Retina (tissue), 1 donor: ENCODE data around the gene FOXN1.

Source experiments
- DNase-seq: peaks from one replicate; pipeline ENCODE4 v3.0.0-alpha.2; 2016

FOXN1 gene

DNA sequence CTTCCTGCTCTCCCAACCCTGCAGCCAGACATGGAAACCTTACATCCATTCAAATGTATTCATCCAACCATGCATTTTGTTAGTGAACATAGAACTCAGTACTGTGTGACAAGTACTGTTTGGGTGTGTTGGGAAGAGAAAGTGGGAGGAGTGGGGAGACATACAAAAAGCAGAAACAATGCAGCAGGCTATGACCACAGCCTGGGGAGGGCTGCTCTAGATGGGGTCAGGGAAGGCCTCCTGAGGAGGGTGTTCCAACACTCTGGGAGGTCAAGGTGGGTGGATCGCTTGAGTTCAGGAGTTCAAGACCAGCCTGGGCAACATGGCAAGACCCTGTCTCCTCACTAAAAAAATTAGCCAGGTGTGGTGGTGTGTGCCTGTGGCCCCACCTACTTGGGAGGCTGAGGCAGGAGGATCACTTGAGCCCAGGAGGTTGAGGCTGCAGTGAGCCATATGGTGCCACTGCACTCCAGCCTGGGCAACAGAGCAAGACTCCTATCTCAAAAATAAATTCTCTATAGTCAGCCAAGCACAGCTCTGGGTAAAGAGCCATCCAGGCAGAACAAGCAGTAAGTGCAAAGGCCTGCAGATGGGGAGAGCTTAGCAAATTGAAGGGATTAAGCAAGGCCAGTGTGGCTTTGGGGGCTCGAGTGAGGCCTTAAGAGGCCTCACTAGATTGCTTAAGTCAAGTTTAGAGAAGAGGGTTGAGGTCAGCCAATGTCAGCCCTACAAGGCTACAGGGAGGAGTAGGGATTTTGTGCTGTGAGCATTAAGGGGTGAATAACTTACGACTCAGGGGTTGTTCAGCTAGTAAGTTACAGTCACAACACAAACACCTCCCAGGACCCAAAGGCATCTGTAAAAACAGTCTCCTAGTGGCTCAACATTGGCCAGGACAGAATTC lies 27.2 kb upstream of the FOXN1 start:
- DNase-seq: no peak

DNA sequence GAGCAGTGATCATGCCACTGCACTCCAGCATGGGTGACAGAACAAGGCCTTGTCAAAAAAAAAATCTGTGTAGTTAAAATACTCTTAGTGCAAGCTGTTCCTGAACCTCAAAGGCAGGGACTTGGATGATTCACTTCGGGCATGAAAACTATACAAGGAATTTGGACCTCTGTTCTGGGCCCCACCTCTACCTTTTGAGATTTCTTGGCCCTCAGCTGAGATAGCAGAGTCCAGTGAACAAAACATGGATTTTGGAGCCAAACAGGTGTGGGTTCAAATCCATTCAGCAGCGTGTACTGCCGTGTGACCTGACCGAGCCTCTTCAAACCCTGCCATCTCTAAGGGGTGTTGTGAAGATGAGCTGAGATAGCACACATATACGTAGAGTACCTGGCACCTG lies 25.9 kb upstream of the FOXN1 start:
- no peak for DNase-seq

DNA sequence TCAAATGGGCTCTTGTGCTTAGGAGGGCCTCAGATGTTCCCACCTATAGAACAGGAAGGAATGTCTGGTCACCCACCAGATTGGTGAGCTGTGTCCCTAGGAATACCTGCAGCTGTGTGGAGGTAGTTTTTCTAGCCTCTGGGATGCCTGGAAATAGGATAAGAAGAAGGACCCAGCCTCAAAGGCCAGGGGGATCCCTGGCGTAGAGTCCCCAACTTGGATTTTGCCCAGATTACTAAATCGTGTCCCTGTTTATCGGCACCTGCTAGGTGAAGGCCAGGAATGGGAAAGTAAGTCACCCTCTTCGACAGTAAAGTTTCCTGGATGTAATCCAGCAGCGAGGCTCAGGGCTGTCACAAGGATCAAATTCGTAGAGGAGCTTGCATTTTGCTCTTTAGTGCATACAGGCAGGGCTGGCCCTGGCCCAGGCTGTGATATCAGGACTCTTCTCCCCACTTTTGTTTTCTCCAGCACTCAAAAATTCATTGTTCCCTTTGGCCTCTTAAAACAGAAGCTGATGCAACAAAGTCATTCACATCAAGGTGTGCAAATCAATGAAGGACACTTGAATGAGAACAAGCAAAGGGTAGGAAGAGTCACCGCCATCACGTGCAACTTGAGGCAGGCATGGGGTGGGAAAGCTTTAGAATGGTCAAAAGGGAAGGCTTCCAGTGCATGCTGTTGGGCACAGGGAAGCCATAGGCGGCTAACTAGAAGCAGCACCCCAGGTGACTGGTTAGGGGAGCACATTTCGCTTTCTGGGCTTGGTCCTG lies 25.2 kb upstream of the FOXN1 start:
- DNase-seq: no peak

DNA sequence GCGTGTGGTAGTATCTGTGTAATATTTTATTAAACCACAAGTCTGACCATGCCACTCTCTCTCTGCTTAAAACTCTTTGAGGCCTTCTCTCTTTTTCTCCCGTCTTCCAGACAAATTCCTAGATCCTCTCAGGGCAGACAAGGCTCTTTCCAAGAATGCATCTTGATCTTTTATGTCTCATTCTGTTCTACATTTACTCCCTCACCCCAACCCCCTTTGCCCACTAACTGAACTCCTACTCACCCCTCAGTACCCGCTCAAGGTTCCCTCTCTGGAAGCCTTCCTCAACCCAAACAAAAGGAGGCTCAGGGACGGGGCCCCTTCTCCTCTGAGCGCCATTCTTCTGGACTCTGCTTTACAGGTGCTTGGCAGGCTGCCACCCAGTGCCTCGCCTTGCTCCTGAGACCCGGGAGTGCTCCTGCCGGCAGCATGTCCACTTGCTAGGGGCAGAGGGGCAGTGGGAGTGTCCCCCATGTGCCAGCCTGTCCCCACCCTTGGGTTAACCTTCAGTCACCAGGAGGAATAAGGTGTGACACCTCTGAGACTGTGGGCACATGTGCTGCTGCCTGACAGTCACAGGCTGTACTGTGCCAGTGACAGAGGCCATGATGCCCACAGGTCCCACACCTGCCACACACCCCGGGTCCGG lies 23.5 kb upstream of the FOXN1 start:
- no peak for DNase-seq

DNA sequence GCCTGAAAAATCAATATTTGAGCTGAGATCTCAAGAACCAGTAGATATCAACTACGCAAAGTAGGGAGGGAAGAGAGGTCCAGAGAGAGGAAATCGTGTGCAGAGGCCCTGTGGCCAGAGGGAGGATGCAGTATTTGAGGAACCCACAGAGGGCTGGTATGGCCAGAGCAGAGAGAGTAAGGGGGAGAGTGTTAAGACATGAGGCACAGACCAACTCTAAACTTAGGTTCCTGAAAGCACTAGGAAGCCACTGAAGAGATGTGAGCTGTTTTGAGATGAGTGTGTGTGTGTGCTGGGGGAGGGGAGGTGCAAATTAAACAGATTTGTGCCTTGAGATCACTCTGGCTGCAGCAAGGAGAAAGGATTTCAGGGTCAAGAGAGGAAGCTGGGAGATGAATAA lies 21.9 kb upstream of the FOXN1 start:
- no peak for DNase-seq

DNA sequence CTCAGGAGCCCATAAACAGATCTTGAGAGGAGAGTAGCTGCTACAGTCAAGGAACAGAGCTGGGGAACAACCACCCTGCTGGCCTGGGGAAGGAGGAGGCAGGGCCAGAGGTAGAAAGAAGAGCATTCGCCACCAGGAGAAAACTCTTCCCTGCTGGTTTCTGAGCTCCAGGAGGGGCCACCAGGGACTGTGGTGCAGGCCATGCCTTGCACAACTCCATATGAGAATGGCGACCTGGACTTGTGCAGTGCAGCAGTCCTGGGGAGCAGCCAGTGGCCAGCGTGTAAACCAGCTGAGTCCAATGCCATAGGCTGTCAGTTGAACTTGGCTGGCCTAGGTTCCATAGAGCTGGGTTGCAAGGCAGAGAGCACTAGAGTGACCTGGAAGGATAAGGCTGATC lies 21.1 kb upstream of the FOXN1 start:
- DNase-seq: no peak

DNA sequence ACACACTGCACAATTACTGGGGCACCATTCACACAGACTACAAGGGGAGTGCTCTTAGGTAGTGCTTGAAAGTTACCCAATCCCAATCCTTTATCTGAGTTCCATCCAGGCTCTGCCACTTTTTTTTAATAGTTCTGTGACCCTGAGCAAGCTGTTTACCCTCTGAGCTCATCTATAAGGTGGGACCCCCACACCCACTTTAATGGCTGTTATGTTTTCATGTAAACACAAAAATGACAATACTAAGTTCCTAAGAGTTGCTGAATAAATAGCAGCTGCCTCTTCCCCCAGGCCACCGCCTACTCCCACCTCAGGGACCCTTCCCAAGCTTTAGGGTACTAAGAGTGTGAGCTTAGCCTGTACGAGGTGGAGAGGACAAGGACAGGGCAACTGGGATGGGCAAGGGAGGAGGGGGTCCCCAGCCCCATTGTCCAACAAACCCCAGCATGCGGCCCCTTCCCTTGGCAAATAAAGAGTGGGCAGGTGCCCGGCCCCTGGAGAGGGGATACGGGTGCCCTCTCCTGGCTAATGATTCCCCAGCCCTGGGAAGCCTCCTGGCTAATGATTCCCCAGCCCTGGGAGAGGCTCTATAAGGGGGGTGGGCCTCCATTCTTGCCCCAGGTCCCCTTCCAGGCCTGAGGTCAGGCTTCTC lies 18.1 kb upstream of the FOXN1 start:
- DNase-seq: no peak

DNA sequence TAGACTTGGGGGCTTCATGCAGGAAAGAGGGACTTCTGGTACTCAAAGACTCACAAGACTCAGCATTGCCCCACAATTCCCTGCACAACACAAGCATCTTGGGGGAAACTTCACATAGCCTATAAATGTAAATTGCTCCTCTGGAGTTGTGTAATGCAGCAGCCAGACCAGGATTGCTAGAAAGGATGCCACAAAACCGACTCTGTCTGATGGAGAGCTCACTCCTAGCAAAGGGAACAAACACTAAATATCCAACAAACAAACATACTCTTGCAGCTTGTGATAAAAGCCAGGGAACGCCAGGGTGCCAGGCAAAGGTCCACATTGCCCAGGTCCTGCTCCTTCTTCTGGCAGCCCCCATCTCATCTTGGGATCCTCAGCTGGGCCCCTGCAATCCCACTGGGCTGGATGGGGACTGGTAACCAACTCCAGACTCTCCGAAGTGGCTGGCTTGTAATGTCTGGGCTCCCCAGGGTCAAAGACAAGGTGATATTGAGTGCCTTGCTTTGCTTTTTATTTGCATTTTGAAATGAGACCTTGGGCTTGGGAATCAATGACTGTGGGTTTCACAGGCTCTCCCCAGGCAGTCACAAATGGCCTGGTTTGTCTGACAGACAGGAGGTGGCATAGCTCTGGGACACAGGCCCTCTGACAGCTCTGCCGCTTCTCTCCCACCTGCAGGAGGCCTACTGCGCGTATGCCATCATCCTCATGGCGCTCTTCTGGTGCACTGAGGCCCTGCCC lies 17.4 kb upstream of the FOXN1 start:
- DNase-seq: no peak

DNA sequence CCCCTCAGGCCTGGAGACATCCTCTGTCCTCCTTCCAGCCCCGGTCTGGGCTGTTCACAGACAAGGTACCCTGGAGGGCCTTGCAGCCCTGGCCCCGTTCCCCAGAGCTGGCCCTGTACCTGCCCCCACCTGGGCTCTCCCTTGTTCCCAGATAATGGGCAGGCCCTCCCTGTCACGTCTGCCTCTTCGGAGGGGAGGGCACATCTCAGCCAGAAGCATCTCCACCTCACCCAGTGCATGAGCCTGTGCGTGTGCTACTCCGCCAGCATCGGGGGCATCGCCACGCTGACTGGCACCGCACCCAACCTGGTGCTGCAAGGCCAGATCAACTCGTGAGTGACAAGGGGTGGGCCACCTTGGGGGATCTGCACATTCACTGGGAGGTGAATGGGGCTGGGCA lies 14.9 kb upstream of the FOXN1 start:
- DNase-seq: no peak

DNA sequence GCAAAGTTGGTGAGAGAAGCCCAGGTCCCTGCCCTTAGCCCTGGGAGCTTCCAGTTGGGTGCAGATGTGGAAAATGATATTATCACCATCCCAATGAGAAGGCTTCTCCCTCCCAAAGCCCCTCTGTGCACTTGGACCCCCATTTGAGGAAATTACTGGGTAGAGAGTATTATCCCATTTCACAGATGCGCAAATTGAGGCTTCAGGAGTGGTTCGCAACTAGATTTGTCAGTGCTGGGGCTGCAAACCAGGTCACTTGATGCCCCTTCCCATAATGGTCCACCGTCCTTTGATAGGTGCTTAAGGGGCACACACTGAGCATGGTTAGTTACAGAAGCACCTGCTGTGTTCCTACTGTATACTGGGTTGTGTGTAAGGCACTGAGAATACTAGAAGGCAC lies 14.3 kb upstream of the FOXN1 start:
- no peak for DNase-seq

DNA sequence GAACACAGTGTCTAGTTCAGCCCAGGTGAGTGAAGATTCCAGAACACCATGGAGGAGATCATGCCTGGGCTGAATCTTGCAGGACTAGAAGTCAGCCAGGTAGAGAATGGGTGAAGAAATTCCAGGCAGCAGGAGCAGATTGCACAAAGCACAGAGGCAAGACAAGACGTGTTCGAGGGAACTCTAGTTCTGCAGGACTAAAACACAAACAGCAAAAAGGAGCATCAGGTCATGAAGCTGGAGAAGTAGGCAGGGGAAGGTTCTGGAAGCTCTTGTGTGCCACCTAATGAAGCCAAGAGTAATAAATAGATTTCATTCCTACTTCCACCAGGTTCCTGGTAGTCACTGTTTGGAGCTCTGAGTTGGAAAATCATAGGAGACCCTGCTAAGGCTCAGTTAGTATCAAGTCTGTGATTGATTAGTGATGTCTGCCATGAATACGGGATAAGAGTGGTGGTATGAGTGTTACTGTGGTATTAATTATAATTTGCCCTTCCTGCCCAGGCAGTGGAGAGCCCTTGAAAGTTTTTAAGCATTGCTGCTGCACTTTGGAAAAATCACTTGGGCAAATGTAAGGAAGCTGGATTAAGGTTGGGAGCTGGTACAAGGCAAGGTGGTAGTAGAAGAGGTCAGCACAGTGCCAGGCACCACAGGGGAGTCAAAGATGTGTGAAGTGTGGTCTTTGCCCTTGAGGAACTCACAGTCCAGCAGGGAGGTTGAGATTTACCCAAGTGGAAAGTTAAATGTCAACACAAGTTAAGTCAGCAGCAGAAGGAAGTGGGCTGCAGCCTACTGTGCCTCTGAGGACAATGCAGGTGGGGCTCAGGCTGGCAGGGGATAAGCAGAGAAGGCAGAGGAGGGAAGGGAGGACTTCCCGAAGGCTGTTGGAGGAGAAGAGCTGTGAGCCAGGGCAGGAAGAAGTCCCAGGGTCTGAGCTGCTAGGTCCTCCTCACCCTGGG lies 13.5 kb upstream of the FOXN1 start:
- DNase-seq: no peak

DNA sequence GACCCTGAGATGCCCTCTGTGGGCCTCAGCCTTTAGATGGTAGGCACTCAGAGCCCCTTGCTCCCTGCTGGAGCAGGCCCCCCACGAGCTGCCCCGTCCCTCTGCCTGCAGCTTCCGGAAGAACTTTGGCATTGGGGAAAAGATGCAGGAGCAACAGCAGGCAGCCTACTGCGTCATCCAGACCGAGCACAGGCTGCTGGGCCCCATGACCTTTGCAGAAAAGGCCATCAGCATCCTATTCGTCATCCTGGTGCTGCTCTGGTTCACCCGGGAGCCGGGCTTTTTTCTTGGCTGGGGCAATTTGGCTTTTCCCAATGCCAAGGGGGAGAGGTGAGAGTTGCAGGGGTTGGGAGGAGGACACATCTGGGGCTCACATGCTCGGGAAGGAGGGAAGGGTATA lies 12.7 kb upstream of the FOXN1 start:
- DNase-seq: peak; percentile 20

DNA sequence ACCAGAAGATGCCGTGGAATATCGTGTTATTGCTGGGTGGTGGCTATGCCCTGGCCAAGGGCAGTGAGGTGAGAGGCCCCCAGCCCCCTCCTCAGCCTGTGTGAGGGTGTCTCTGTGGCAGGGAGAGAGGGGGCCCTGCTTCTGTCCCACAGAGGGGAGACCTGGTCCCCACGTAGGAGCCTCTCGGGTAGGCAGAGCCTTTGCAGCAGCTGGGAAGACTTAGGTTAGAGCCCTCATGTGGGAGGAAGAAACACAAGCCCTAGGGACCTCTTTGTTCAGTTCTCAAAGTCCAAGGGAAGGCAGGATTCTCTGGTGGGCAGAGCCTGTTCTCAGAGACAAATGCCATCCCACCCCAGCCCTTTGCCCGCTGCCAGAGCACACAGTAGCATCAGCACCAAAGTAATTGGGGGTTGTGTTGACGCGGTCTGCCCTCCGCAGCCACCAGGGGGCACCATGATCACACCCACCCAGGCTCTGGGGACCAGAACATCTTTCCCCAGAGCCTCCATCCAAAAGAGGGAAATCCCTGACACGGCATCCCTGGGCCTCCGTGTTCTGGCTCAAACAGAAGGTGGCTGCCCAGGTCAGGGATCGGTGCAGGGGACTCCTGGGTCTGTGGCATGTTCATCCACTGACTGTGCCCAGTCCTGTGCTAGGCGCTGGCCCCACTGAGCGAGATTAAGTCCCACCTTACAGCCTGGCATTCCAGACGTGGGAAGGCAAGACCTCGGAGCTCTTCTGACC lies 11.5 kb upstream of the FOXN1 start:
- peak; percentile 87 for DNase-seq

DNA sequence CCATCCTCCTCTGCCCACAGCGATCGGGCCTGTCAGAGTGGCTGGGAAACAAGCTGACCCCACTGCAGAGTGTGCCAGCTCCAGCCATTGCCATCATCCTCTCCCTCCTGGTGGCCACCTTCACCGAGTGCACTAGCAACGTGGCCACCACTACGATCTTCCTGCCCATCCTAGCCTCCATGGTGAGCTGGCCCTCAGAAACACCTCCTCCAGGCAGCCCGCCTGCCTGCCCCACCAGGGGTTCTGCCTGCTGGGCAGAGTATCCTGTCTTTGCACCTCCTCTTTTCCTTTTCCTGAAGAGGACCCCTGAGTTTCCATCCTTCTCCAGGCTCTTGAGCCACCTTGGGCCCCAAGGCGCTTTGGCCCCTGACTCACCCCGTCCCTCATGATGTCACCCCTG lies 10.5 kb upstream of the FOXN1 start:
- no peak for DNase-seq

DNA sequence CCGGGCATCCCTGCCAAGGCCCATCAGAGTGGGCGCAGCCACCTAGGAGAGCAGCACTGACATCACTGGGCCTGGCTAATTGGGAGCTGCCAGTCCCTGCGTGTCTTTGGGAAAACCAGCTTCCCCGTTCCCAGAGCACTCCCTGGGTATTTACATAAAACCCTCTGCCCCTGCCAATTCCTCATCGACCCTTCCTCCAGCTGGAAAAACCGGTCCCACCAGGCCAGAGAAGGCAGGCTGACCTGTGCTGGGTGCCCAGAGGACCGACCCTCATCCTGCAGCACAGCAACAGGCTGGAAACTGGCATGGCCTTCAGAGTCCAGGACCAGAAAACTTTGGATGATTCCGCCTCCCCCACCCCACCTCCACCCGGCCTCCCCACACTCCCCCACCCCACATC lies 8.2 kb upstream of the FOXN1 start:
- no peak for DNase-seq

DNA sequence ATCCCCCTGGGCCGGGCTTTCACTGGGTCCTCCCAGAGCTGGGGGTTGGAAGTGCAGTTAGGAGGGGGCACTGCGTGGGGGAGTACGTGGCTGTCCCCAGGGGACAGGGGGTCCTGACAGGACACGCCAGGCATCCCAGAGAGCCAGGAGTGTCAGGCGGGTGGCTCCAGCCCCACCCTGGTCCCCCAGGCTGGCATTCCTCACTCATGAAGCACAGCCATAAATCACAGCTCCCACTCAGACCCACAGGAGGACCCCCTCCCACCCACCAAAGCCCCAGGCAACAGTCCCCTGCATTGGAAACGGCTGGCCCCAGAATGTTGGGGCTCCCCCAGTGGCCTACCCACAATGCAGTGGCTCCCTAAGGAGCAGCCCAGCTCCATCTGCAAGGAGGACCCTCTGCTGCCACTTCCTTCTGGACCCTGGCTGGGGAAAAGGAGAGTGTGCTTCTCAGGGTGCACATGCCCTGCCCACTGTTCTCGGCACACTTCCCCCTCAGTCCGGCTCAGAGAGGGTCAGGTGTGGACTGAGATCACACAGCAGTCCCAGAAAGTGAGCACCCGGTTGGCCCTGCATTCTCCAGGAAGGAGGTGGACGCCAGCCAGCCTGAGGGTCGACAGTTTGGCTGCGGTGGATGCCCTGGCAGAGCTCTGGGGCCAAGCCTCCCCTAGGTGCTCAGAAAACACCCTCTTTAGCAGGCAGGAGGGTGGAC lies 7.3 kb upstream of the FOXN1 start:
- no peak for DNase-seq

DNA sequence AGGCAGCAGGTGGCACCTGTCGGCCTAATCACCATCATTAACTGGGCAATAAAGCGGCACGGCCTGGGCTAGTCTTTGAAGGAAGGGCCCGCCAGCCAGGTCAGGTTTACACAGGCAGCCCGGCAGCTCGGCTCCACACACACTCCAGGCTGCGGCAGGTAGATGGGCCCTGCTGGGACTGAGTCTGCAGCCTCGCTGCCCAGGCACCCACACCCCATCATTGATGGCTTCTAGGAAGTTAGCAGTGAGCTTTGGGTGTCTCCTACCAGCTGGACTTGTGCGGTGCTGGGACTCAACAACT lies 6.8 kb upstream of the FOXN1 start:
- no peak for DNase-seq

DNA sequence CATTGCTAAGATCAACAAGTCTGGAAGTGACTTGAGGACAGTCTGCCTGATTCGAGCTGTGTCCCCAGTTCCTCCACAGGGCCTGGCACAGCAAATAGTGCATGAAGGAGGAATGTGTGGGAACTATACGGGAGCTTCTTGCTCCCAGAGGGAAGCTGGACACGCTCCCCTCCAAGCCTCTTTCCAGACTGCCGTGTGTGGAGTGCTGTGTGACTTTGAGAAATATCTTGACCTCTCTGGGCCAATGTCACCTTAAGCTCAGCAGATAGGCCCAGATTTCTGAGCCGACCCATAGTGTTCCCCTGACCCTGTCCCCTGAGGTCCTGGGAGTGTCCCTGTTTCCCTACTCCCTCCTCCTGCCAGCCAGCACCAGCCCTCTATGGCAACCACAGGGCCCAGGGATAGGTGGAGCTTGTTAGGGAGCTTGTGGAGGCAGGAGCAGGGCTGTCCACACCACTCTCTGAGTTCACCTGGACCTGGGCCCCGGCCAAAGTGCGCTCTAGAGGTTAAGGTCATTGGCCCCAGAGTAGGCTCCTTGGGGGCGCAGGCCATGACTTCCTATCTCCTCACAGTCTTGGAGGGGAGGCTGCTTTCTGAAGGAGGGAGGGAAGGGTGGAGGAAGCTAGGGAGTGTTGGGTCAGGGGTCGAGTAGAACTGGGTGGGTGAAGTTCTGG lies 6.3 kb upstream of the FOXN1 start:
- DNase-seq: no peak

DNA sequence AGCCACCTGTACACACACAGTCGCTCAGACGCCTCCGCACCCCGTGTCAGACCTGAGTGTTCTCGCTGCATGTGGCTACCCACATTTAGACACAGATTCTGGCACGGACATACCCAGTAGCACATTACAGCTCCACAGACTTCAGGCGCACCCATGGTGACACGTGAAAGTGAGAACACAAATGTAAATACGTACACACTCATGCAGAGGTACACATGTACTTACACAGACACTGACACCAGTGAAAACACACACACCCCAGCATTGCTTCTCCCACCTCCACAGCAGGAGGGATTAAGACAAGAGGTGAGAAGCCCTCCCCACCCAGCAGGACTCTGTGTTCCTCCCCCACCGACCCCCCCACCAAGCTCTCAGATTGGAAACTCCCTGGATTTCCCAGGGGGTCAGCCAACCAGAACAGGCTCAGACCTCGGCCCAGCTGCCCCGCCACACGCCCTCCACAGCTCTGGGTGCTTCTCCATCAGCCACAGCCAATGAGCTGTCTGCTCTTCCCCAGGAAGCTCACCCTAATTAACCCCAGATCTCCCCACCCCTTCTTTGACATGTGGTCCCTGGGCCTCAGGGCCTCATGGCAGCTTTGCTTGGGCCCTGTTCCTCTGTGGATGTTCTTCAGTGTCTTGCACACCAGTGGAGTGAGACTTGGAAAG lies 5.3 kb upstream of the FOXN1 start:
- DNase-seq: no peak
